ENCODE measurements around the gene MRPL36. TPM values are rescaled to one million over a fixed set of nuclear protein-coding genes. Genes with fewer than 3 reads are reported as not detected.

Gene MRPL36
- total RNA-seq, 1 experiment from 2014 or later = 60.5 TPM

GRCh38 chr5:1796371-1797102 is 3.1 kb downstream of the MRPL36 start:
- DNase-seq (ENCODE audit: low spot score) = no peak

DNA sequence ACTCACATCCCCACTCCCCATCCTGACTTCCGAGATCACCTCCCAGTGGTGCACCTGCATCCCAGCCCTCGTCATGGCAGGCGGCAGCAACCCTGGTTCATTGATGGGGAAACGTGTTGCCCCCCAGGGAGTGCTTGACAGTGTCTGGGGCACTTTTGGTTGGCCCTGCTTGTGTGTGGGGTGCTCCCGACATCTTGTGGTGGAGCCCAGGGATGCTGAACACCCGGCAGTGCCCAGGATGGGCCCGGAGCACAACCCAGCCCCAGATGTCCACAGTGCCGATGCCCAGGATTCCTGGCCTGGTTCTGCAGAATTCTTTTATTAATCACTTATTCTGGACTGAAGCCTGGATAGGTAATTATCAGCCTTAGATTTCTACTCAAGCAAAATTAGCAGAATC is 3.7 kb downstream of the MRPL36 start:
- no peak for DNase-seq (ENCODE audit: low spot score)

DNA sequence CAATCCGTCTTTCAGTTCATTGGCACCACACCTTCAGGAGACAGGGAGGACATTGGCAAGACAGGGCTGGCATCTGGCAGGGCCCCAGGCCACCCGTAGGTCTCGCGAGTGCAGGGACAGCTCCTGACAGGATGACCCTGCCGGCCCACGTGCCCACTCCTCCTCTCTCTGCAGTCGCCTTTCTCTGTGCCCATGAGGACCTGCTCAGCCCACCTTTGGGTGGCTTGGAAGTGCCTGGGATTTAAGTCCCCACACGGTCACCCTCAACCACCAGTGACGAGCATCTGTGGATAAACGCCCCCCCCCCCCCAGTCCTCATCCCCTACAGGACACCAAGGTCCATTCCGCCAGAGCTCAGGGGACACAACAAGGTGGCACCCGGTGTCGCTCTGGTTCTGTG is 4.1 kb downstream of the MRPL36 start:
- no peak for DNase-seq (ENCODE audit: low spot score)

DNA sequence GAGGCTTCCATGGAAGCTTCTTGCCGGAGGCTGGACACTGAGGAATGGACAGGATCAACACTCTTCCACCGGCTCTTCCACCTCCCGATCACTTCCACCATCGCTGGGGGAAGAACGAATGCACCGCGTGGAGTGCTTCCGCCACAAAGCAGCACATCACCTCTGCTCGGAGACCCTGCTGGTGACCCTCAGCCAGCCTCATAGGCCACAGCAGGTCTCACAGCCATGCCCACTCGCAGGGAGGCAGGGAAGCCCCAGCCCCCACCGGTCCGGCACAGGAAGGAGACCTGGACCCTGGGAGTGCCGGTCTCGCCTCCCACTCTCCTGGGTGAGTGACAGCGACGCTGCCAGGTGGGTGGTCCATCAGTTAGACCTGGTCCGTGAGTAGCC is 4.7 kb downstream of the MRPL36 start:
- no peak for DNase-seq (ENCODE audit: low spot score)

DNA sequence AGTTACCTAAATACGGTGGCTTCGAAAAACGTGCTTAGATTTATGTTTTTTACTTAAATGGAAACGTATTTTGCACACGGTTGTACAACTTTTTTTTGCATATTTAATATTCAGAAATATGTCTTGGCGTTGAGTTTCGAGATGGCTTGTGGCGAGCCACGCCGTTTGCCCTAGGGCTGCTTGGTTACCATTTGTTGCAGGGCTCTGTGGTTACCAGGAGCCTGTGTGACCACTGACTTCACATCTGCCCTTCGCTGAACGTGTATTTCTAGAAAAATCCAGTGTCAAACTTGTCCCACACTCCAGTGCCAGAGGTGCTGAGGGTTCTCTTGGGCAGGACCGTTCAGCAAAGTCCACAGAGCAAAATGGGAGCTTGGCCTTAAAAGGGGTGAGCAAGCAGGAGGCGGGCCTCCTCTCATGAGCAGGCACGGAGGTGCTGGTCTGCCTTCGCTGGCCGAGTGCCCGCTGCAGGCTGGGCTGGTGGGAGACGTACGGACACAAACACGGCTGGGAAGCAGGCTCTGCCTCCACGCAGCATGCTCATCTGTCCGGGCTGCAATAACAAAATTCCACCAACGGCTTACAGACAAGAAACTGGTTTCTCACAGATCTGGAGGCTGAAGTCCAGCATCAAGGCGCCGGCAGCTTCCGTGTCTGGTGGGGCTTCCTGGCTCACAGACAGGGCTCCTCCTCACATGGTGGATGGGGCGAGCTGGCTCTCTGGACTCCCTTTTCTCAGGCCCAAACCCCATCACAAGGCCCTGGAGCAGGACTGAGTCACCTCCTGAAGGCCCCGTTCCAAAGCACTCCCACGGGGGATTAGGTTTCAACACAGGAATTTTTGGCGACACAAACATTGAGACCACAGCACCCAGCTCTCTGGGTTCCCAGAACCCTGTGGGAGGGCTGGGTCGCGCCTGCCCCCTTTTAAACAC is 5.4 kb downstream of the MRPL36 start:
- DNase-seq (ENCODE audit: low spot score) = no peak

DNA sequence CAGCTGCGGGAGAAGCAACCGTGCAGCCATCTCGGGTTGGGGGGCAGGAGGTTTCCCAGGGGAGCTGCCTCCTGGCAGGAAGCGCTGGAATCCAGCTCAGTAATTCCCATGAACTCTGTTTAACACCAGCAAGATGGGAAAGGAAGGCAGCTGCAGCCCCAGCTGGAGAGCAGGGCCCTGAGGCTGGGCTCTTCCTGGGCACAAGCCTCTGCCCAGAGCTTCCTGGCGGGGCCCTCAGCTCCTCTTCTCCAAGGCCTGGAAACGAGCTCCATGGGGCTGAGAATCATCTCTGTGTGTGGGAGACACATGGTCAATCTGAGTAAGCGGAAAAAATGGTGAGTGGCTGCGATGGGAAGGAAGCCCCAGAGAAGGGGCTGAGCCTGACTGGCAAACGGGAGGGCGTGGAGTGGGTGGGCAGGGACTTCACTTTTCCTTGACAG is 6.3 kb downstream of the MRPL36 start:
- DNase-seq (ENCODE audit: low spot score) = no peak

GRCh38 chr5:1792842-1793266 is 6.8 kb downstream of the MRPL36 start:
- DNase-seq (ENCODE audit: low spot score) = peak; percentile 75

- no peak for DNase-seq (ENCODE audit: low spot score)
Measured at GRCh38 chr5:1791176-1791575, 8.5 kb downstream of the MRPL36 start.

- peak; percentile 59 for DNase-seq (ENCODE audit: low spot score)
Measured at GRCh38 chr5:1789834-1790471, 9.7 kb downstream of the MRPL36 start.

DNA sequence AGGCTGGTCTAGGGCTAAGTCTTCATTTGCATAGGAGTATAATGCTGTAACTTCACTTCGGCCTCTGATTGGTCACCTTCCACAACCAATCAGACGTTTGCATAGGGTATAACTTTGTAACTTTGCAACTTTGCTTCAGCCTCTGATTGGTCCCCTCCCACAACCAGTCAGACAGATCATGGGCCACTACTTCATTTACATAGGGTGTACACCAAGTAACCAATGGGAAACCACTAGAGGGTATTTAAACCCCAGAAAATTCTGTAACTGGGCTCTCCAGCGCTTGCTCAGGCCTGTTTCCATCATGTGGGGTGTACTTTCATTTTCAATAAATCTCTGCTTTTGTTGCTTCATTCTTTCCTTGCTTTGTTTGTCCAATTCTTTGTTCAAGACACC is 10.2 kb downstream of the MRPL36 start:
- DNase-seq (ENCODE audit: low spot score) = peak; percentile 78

DNA sequence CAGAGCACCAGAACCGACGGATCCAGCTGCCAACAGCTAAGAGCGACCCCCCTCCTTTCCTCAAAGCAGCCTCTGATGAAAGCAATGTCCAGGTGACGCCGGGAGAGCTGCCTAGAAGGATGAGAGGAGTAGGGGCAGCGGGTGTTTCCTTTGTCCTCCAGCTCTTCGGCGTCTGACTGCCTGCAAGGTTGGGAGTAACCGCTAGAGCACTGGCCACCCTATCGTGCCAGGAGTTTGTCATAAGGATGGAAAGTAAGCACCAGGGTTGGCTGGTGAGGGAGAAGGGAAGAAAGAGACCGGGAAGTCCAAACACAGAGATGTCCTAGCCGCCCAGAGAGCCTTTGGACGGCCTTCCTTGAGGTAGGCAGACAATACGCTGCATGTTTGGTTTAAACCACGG is 10.8 kb downstream of the MRPL36 start:
- DNase-seq (ENCODE audit: low spot score) = no peak

- DNase-seq (ENCODE audit: low spot score) = no peak
Measured at GRCh38 chr5:1788200-1788599, 11.4 kb downstream of the MRPL36 start.

- no peak for DNase-seq (ENCODE audit: low spot score)
Measured at GRCh38 chr5:1787472-1788047, 12.1 kb downstream of the MRPL36 start.

DNA sequence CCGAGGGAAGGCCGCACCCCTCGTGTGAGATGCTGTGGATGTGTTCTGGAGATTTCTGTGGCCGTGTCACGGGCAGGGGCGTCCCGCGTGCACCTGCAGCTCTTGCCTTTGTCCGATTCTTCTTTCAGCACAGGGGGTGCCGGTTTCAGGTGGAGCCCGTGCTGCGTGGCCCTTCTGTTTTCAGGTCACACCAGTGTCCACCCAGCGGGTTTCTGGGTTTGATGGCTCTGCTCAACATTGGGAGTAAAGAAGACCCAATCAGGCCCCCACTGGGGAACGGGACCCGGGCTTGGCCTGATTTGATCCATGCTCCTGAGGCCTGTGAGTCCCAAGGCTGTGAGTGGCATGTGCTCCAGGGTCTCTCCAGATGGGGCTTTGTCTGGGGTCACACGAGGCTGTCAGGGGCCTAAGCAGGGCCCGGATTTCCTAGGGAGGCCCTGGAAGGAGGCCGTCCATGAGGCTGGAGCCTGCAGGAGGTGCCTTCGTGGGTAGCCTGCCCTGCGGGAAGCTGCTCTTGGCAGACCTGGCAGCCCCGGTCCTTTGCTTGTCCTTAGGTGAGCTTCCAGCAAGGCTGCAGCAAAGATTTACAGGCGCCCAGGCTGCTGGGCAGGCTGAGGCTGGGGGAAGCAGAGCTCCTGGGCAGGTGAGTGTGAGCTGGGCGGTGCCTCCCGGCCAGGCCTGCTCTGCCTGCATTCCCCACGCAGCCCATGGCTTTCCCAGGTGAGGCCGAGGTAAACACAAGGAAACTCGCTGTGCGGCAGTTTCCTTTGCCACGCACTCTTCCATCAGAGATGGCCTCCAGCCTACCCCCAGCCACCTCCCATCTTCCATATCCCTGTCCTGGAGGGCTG is 12.8 kb downstream of the MRPL36 start:
- DNase-seq (ENCODE audit: low spot score) = no peak

GRCh38 chr5:1785984-1786383 is 13.7 kb downstream of the MRPL36 start:
- DNase-seq (ENCODE audit: low spot score) = no peak

GRCh38 chr5:1785062-1785461 is 14.6 kb downstream of the MRPL36 start:
- DNase-seq (ENCODE audit: low spot score) = no peak

- no peak for DNase-seq (ENCODE audit: low spot score)
Measured at GRCh38 chr5:1784197-1785050, 15.2 kb downstream of the MRPL36 start.

- peak; percentile 47 for DNase-seq (ENCODE audit: low spot score)
Measured at GRCh38 chr5:1783216-1783554, 16.5 kb downstream of the MRPL36 start.

GRCh38 chr5:1782385-1783215 is 17.0 kb downstream of the MRPL36 start:
- DNase-seq (ENCODE audit: low spot score) = no peak

All from A172 (cell line).